Measurements from ENCODE around the gene ARMC6.

ARMC6 gene

DNA sequence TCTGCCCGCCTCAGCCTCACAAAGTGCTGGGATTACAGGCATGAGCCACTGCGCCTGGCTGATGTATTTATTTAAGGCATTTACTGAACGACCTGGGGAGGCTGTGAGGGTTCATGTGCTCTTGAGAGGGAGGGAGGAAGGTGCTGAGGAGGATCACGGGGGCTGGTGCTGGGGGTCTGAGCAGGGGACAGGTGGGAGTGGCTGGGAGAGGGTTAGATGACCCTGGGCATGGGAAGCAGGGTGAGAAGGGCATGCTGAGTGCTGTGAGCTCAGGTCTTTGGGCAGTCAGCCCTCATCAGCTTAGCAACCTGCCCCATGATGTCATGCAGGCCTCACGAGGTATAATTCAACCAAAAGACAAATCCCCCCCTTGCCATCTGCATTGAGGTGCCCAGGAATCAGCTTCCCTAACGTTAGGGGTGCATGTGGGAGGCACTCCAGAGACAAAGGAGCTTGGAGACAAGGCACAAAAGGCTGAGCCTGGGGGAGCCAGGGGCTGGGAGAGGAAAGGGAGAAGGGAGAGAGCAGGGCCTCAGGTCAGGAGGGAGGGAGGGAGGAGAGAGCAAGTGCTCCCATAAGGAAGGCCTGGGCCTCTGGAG is 36.5 kb upstream of the ARMC6 start:
- Histone ChIP-seq H4K91ac (ENCODE audit: low read length) (no peak overlapping the region), H3K27me3 (ENCODE audit: control insufficient read depth in 1 of 2, insufficient read depth in 1 of 2, low read length in 2 of 2) (no peaks in the 10 kb centered on the region), H2AK5ac (ENCODE audit: low read length, severe bottlenecking) (no peak overlapping the region), H3K4me3 (ENCODE audit: insufficient read depth in 1 of 2, low read depth in 1 of 2, low read length in 2 of 2) (no peak overlapping the region), H4K8ac (ENCODE audit: low read length) (no peak overlapping the region), H3K14ac (ENCODE audit: low read length in 2 of 2) (no peak overlapping the region), H3K23ac (ENCODE audit: low read length in 2 of 2) (no peak overlapping the region), H2BK15ac (ENCODE audit: low read depth, poor library complexity, severe bottlenecking) (no peak overlapping the region), H3K36me3 (ENCODE audit: control insufficient read depth in 1 of 2, insufficient read depth in 2 of 2, low read depth in 1 of 2, low read length in 2 of 2) (peaks cover 76 to 79% of the 10 kb centered on the region in 2 experiments), H3K18ac (ENCODE audit: low read depth in 1 of 2, low read length in 2 of 2) (no peak overlapping the region), H3K79me1 (replicated peaks; ENCODE audit: low read length, poor library complexity, severe bottlenecking) (peaks cover 30% of the 10 kb centered on the region), H2BK120ac (ENCODE audit: low read depth, low read length) (no peak overlapping the region), H2BK5ac (ENCODE audit: low read depth, low read length, poor library complexity, severe bottlenecking) (no peak overlapping the region), H3K9ac (ENCODE audit: low read length) (no peak overlapping the region), H2BK12ac (ENCODE audit: low read length in 2 of 2) (no peak overlapping the region), H3K4me2 (ENCODE audit: low read length, poor library complexity, severe bottlenecking) (no peak overlapping the region), H3K9me3 (ENCODE audit: control insufficient read depth, low read length) (no peaks in the 10 kb centered on the region), H3K4ac (ENCODE audit: low read depth in 1 of 2, low read length in 2 of 2) (no peak overlapping the region), H2AFZ (ENCODE audit: low read depth, low read length) (no peak overlapping the region), H3K27ac (ENCODE audit: low read length, poor library complexity, severe bottlenecking) (no peak overlapping the region), H3K4me1 (ENCODE audit: control insufficient read depth, insufficient read depth, low read depth, low read length) (peaks cover 22% of the 10 kb centered on the region)
- no peak for DNase-seq
- WGBS: 89% methylated on average over 5 of the region's 6 CpGs

- H3K9me3 ChIP-seq (ENCODE audit: control insufficient read depth, low read length): no peaks in the 10 kb centered on the region
- no peak overlapping the region for H3K4me3 ChIP-seq (ENCODE audit: insufficient read depth in 1 of 2, low read depth in 1 of 2, low read length in 2 of 2)
- no peak overlapping the region for H2BK120ac ChIP-seq (ENCODE audit: low read depth, low read length)
- DNase-seq: no peak
- H3K14ac ChIP-seq (ENCODE audit: low read length in 2 of 2): no peak overlapping the region
- H2BK12ac ChIP-seq (ENCODE audit: low read length in 2 of 2): no peak overlapping the region
- H2BK15ac ChIP-seq (ENCODE audit: low read depth, poor library complexity, severe bottlenecking): no peak overlapping the region
- H3K4me1 ChIP-seq (ENCODE audit: control insufficient read depth, insufficient read depth, low read depth, low read length): peaks cover 22% of the 10 kb centered on the region
- no peak overlapping the region for H3K4ac ChIP-seq (ENCODE audit: low read depth in 1 of 2, low read length in 2 of 2)
- H2AFZ ChIP-seq (ENCODE audit: low read depth, low read length): no peak overlapping the region
- H4K91ac ChIP-seq (ENCODE audit: low read length): no peak overlapping the region
- no peak overlapping the region for H3K23ac ChIP-seq (ENCODE audit: low read length in 2 of 2)
- peaks cover 78% of the 10 kb centered on the region in 2 experiments for H3K36me3 ChIP-seq (ENCODE audit: control insufficient read depth in 1 of 2, insufficient read depth in 2 of 2, low read depth in 1 of 2, low read length in 2 of 2)
- peaks cover 32% of the 10 kb centered on the region for H3K79me1 ChIP-seq (replicated peaks; ENCODE audit: low read length, poor library complexity, severe bottlenecking)
- H3K18ac ChIP-seq (ENCODE audit: low read depth in 1 of 2, low read length in 2 of 2): no peak overlapping the region
- no peaks in the 10 kb centered on the region for H3K27me3 ChIP-seq (ENCODE audit: control insufficient read depth in 1 of 2, insufficient read depth in 1 of 2, low read length in 2 of 2)
- H3K9ac ChIP-seq (ENCODE audit: low read length): no peak overlapping the region
- no peak overlapping the region for H2BK5ac ChIP-seq (ENCODE audit: low read depth, low read length, poor library complexity, severe bottlenecking)
- H2AK5ac ChIP-seq (ENCODE audit: low read length, severe bottlenecking): no peak overlapping the region
- no peak overlapping the region for H3K4me2 ChIP-seq (ENCODE audit: low read length, poor library complexity, severe bottlenecking)
- 98% methylated on average over 6 of the region's 8 CpGs for WGBS
- H4K8ac ChIP-seq (ENCODE audit: low read length): no peak overlapping the region
- H3K27ac ChIP-seq (ENCODE audit: low read length, poor library complexity, severe bottlenecking): no peak overlapping the region
These were observed 35.1 kb upstream of the ARMC6 start for GRCh38 chr19:18998276-18998675.

- 91% methylated on average over 14 of the region's 14 CpGs for WGBS
- Histone ChIP-seq H2BK120ac (ENCODE audit: low read depth, low read length) (no peak overlapping the region), H4K8ac (ENCODE audit: low read length) (no peak overlapping the region), H3K4me1 (ENCODE audit: control insufficient read depth, insufficient read depth, low read depth, low read length) (peaks cover 22% of the 10 kb centered on the region), H3K27me3 (ENCODE audit: control insufficient read depth in 1 of 2, insufficient read depth in 1 of 2, low read length in 2 of 2) (no peaks in the 10 kb centered on the region), H2AFZ (ENCODE audit: low read depth, low read length) (no peak overlapping the region), H3K23ac (ENCODE audit: low read length in 2 of 2) (no peak overlapping the region), H3K79me1 (replicated peaks; ENCODE audit: low read length, poor library complexity, severe bottlenecking) (peaks cover 41% of the 10 kb centered on the region), H3K9ac (ENCODE audit: low read length) (no peak overlapping the region), H4K91ac (ENCODE audit: low read length) (no peak overlapping the region), H2BK15ac (ENCODE audit: low read depth, poor library complexity, severe bottlenecking) (no peak overlapping the region), H3K4me2 (ENCODE audit: low read length, poor library complexity, severe bottlenecking) (no peak overlapping the region), H2AK5ac (ENCODE audit: low read length, severe bottlenecking) (no peak overlapping the region), H3K14ac (ENCODE audit: low read length in 2 of 2) (peak overlapping the region in 1 of 2 experiments; percentile 62), H3K27ac (ENCODE audit: low read length, poor library complexity, severe bottlenecking) (no peak overlapping the region), H3K9me3 (ENCODE audit: control insufficient read depth, low read length) (no peaks in the 10 kb centered on the region), H2BK5ac (ENCODE audit: low read depth, low read length, poor library complexity, severe bottlenecking) (no peak overlapping the region), H3K18ac (ENCODE audit: low read depth in 1 of 2, low read length in 2 of 2) (no peak overlapping the region), H3K4me3 (ENCODE audit: insufficient read depth in 1 of 2, low read depth in 1 of 2, low read length in 2 of 2) (no peak overlapping the region), H3K36me3 (ENCODE audit: control insufficient read depth in 1 of 2, insufficient read depth in 2 of 2, low read depth in 1 of 2, low read length in 2 of 2) (peaks cover 78% of the 10 kb centered on the region in 2 experiments), H3K4ac (ENCODE audit: low read depth in 1 of 2, low read length in 2 of 2) (no peak overlapping the region), H2BK12ac (ENCODE audit: low read length in 2 of 2) (no peak overlapping the region)
- DNase-seq: no peak
These were observed 34.2 kb upstream of the ARMC6 start for GRCh38 chr19:18999016-18999758.

GRCh38 chr19:18999896-19000620 is 33.3 kb upstream of the ARMC6 start:
- H3K23ac ChIP-seq (ENCODE audit: low read length in 2 of 2): no peak overlapping the region
- no peak overlapping the region for H3K4ac ChIP-seq (ENCODE audit: low read depth in 1 of 2, low read length in 2 of 2)
- H2BK15ac ChIP-seq (ENCODE audit: low read depth, poor library complexity, severe bottlenecking): no peak overlapping the region
- H2BK5ac ChIP-seq (ENCODE audit: low read depth, low read length, poor library complexity, severe bottlenecking): no peak overlapping the region
- peaks cover 76 to 78% of the 10 kb centered on the region in 2 experiments for H3K36me3 ChIP-seq (ENCODE audit: control insufficient read depth in 1 of 2, insufficient read depth in 2 of 2, low read depth in 1 of 2, low read length in 2 of 2)
- peaks cover 22% of the 10 kb centered on the region for H3K4me1 ChIP-seq (ENCODE audit: control insufficient read depth, insufficient read depth, low read depth, low read length)
- no peak overlapping the region for H2BK120ac ChIP-seq (ENCODE audit: low read depth, low read length)
- H3K27ac ChIP-seq (ENCODE audit: low read length, poor library complexity, severe bottlenecking): no peak overlapping the region
- no peak overlapping the region for H3K9ac ChIP-seq (ENCODE audit: low read length)
- no peaks in the 10 kb centered on the region for H3K9me3 ChIP-seq (ENCODE audit: control insufficient read depth, low read length)
- DNase-seq: peak; percentile 15
- H3K4me2 ChIP-seq (ENCODE audit: low read length, poor library complexity, severe bottlenecking): no peak overlapping the region
- H2AFZ ChIP-seq (ENCODE audit: low read depth, low read length): no peak overlapping the region
- no peak overlapping the region for H3K14ac ChIP-seq (ENCODE audit: low read length in 2 of 2)
- H3K27me3 ChIP-seq (ENCODE audit: control insufficient read depth in 1 of 2, insufficient read depth in 1 of 2, low read length in 2 of 2): no peaks in the 10 kb centered on the region
- H4K91ac ChIP-seq (ENCODE audit: low read length): no peak overlapping the region
- H4K8ac ChIP-seq (ENCODE audit: low read length): no peak overlapping the region
- no peak overlapping the region for H2AK5ac ChIP-seq (ENCODE audit: low read length, severe bottlenecking)
- H3K4me3 ChIP-seq (ENCODE audit: insufficient read depth in 1 of 2, low read depth in 1 of 2, low read length in 2 of 2): peak overlapping the region in 1 of 2 experiments; percentile 20
- no peak overlapping the region for H2BK12ac ChIP-seq (ENCODE audit: low read length in 2 of 2)
- H3K18ac ChIP-seq (ENCODE audit: low read depth in 1 of 2, low read length in 2 of 2): no peak overlapping the region
- 93% methylated on average over 10 of the region's 11 CpGs for WGBS
- H3K79me1 ChIP-seq (replicated peaks; ENCODE audit: low read length, poor library complexity, severe bottlenecking): peaks cover 41% of the 10 kb centered on the region

All from mesenchymal stem cell (in vitro differentiated cells and primary cell).